ENCODE data around the gene LUC7L3.
"Not testable (repeated sequence)": the region's sequence is repeated elsewhere in the genome, so short reads cannot be mapped to it uniquely, and the experiment has no call there.

The LUC7L3 gene

DNA sequence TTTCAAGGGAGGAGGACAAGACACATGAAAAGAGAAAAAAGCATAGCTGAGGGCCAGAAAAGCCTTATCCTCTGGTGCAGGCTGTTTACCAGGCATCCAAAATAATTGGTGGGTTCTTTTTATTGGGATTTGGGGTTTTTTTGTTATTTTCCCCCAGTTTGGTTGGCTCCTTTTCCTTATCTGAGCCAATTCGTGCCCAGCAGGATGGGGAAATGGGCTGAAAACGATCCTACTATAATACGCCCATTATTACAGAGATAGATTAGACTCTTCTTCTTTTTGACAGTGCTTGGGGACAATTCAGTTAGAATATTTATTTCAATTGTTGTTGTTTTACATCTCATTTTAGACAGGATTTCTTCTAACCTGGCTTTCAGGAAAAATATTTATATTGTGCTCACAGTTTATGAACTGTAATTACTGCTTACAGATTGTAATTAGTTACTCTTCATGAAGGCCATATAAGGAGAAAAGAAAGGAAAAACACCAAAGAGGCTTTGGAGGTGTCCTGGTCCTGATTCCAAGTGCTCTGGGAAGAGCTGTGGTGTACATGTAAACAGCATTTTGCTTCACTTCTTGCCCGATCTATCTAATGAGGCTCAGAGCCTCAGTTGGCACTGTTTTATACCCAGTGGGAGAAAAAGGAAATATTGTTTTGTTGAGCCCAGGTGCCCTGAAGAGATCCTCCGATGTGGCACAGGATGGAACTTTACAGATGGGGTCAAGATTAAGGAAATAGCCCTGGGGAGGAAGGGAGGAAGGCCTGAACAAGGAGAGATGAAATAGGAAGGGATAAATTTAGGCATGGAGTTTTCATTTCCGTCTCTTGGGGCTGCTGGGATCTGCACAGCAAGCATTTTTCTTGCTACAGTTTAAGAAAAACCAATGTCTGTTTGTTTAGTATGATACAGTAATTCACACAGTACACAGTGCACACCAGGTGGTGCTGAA is 11.1 kb upstream of the LUC7L3 start:
- in situ Hi-C loops (cut with MboI; ENCODE audit: low sequenced_read_pairs): no loop called here

GRCh38 chr17:50709053-50709452 is 10.3 kb upstream of the LUC7L3 start:
- in situ Hi-C loops (cut with MboI; ENCODE audit: low sequenced_read_pairs): not testable (repeated sequence)

- in situ Hi-C loops (cut with MboI; ENCODE audit: low sequenced_read_pairs): no loop called here
Measured at GRCh38 chr17:50710025-50710424, 9.4 kb upstream of the LUC7L3 start.

DNA sequence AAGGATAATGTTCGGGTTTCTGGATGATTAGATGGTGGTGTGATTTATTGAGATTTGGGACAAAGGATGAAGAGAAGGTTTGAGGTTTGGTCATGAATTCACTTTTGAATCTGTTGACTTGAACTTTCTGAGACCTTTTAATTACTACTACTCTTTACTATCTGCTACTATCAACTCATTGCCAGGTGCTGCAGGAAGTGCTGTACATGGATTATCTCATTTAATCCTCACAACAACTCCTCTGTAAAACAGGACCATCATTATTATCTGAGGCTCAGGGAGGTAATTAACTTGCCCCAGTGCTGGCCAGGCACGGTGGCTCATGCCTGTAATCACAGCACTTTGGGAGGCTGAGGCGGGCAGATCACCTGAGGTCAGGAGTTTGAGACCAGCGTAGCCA is 8.8 kb upstream of the LUC7L3 start:
- in situ Hi-C loops (cut with MboI; ENCODE audit: low sequenced_read_pairs): no loop called here

DNA sequence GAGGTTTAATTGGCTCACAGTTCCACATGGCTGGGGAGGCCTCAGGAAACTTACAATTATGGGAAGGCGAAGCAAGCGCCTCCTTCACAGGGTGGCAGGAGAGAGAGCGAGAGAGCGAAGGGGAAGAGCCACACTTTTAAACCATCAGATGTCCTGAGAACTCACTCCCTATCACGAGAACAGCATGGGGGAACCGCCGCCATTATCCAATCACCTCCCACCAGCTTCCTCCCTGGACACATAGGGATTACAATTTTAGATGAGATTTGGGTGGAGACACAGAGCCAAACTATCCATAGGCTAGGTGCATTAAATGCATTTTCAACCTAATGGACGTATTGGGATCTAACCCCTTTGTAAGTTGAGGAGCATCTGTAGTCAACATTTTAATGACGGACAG is 6.8 kb upstream of the LUC7L3 start:
- in situ Hi-C loops (cut with MboI; ENCODE audit: low sequenced_read_pairs): no loop called here

- in situ Hi-C loops (cut with MboI; ENCODE audit: low sequenced_read_pairs): no loop called here
Measured at GRCh38 chr17:50715471-50715870, 3.9 kb upstream of the LUC7L3 start.

DNA sequence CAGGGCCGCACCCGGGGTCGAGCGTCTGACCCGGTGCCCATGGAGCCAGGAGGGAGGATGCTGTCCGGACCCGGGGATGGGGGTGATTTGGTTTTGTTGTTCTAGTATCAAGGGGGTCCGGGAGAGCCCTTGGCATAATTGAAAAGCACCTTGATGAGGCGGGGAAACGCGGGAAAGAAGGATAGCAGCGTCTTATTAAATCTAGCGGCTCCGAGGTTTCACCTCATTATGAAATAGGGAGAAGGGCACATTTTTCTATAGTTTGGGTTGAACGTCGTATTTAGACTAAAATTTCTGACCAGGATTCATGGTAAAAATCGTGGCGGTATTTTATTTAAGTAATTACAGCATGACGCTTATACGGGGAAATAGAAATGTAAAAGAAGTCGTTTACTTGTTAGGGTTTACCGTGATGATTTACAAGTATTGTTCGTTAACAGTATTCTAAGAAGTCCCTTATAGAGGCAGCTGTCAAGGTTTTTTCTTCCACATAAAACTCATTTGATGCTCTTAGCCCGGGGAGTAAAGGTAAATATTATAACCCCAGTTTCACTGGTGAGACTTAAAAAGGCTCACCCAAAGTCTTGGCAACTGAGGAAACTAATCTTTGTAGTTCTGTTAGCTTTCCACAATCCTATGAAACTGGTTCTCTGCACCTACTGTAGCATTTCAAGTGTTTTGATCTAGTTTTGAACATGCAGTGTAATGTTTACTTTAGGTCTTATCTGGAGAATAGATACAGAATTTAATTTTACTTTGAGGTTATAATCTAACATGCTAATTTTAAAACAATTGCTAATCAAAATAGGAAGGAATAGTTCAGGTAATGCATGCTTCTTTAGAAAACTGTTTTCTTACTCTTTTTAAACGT is 756 bp downstream of the LUC7L3 start:
- in situ Hi-C loops (cut with MboI; ENCODE audit: low sequenced_read_pairs): no loop called here

DNA sequence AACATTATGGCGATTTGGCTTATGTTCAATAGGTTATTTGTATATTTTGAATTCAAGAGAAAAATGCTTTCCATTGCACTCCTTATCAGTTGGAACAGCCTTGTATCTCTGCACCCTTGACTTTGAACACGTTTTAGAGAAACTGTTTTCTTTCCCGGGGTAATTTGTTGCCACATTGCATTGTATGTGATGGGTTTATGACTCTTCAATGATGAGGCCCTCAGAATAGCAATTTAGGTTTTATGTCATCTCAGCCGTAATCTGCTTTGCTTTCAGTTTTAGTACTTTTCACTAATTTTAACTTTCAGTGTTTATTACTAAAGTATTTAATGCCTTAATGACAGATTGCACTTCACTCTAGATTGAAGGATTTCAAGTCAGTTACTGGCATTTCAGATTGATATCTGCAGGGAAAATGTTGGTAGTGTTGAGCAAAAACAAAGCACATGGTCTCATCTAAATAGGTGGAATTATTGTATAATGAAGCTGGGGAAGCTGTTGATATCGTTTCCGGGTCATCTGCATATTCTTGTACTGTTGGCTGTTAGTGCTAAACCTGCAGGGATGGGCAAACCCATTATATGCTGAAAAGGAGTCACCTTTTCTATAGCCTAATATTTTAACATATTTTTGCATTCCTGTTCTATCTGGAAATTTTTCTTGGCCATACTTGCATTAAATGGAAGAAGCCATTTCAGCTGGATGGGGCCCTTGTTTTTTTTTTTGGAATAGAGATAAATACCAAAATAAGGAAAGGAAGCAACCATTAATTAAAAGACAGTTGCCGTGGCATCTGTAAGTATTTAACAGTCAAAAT is 2.0 kb downstream of the LUC7L3 start:
- in situ Hi-C loops (cut with MboI; ENCODE audit: low sequenced_read_pairs): no loop called here

DNA sequence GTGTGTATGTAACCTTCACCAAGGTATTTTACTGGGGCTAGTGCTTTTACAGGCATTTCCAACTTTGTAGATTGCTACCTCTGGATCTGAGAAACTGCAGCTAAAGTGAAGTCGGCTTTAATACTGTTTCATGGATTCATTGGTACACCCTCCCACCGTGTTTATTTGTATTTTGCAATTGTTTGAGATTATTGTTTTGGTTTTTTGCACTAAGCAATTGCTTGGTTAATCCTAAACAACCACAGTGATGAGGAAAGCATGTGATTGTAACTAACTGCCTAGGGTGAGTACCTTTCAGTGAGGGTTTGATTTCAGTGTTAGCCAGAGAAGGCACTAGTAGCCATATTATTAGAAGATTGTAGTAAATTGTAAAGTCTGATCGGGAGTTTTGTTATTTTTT is 3.3 kb downstream of the LUC7L3 start:
- in situ Hi-C loops (cut with MboI; ENCODE audit: low sequenced_read_pairs): no loop called here

DNA sequence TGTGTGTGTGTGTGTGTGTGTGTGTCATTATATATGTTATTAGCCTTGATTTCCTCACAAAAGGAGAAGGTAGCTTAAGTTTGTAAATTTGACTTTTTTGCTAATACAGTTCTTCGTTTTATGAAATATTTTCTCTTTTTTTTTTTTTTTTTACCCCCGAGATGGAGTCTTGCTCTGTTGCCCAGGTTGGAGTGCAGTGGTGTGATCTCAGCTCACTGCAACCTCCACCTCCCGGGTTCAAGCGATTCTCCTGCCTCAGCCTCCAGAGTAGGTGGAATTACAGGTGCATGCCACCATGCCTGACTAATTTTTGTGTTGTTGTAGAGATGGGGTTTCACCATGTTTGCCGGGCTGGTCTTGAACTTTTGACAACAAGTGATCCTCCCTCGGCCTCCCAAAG is 5.2 kb downstream of the LUC7L3 start:
- in situ Hi-C loops (cut with MboI; ENCODE audit: low sequenced_read_pairs): not testable (repeated sequence)

DNA sequence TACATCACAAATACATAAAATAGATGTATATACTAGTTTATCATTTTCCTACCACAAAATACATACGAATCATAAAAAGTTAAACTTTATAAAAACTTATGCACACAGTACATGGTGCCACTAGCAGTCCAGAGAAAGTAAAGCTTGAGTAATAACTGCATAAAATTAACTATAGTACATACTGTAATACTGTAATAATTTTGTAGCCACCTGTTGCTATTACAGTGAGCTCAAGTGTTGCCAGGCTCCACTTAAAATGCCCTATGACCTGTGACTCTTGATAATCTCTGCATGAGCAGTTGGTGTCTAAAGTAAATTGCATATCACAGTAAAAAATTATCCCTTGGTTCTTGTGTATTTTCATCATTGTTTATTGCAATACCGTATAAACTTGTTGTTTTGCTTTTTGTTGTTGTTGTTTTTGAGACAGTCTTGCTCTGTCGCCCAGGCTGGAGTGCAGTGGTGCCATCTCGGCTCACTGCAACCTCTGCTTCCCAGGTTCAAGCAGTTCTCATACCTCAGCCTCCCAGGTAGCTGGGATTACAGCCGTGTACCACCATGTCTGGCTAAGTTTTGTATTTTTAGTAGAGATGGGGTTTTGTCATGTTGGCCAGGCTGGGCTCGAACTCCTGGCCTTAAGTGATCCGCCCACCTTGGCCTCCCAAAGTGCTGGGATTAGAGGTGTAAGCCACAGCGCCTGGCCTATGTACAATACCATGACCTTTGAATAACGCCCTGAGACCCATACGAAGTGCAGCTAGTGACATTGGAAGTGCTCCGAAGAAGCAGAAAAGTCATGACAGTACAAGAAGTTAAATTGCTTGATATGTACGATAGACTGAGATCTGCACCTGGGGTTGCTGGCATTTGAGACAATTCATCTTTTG is 6.6 kb downstream of the LUC7L3 start:
- in situ Hi-C loops (cut with MboI; ENCODE audit: low sequenced_read_pairs): no loop called here

DNA sequence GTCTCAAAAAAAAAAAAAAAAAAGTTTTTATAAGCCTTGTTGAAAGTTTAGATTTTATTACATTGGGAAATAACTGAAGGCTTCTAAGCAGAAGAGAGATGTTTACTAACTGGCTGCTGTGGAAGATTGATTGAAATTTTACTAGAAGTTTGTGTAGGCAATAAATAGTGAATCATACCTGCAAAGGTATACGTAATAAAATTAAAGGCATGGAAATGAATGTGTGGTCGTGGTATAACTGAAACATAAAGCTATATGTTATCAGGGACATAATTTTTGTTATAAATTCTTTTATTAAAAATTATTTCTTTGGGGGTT is 8.7 kb downstream of the LUC7L3 start:
- in situ Hi-C loops (cut with MboI; ENCODE audit: low sequenced_read_pairs): no loop called here

DNA sequence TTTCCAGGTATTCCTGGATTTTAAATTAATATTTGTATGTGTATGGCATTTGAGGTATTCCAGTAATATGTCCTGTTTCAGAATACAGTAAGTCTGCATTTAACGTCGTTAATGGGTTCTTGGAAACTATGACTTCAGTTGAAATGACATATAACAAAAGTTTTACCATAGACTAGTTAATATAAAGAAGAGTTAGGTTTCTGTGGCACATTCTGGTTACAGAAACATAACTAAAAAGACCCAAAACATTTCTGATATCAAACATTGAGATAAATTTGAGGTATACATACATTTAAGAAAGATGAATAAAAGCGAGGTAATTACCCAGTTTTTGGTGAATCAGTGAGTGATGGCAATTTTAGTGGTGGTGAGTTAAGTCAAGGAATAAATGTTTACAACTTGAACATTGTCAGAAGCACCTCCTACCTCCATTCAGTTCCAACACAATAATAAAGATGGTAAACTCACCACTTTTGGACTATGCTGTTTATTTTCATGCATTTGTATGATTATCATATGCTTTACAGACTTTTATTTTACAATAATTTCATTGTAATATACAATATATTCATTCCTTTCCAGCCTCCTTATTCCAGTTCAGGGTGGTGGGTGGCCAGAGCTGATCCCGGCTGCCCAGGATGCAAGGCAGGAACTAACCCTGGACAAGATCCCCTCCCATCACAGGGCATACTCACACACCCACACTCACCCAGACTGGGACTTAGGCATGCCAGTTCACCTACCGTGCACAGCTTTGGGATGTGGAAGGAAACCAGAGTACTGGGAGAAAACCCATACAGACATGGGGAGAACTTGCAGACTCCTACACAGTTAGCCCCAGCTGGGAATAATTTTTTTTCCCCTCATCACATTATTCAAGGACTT is 9.7 kb downstream of the LUC7L3 start:
- in situ Hi-C loops (cut with MboI; ENCODE audit: low sequenced_read_pairs): no loop called here

DNA sequence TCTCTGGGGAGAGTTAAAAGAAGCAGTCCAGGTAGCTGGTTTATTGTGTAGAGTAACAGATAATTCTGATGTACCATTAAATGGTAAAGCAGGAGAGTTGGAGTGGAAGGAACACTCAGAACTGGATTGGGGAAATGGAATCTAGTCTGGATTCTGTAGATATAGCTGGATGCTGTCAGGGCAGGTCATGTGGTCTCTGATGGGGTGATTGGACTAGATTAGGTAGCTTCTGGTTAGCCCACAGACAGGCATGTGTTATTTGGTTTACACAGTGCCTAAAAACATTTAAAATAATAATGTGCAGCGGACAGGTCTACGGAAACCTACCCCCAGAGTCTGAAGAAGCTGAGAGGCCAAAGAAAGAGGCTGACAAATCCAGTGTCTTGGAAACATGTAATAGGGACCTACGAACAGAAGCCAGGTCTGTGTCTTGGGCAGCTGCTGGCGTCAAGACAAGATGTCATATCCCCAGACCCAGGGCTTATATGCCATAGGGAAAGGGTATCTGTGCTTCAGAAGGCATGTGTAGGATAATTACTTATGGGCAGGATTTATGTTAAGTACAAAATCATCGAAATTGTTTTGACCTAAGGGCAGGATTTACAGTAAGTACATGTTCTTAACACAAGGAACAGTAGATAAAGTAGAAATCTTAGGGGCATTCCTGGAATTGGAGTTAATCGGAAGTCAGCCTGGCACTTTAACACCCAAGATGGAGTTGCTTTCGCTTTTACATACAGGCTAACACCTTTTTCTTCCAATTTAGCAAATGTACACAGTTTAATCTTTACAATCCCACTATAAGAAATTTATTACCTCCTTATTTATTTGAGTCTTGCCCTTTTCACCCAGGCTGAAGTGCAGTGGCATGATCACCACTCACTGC is 12.4 kb downstream of the LUC7L3 start:
- in situ Hi-C loops (cut with MboI; ENCODE audit: low sequenced_read_pairs): no loop called here

- in situ Hi-C loops (cut with MboI; ENCODE audit: low sequenced_read_pairs): no loop called here
Measured at GRCh38 chr17:50735287-50735686, 15.9 kb downstream of the LUC7L3 start.

- in situ Hi-C loops (cut with MboI; ENCODE audit: low sequenced_read_pairs): no loop called here
Measured at GRCh38 chr17:50737118-50737698, 17.8 kb downstream of the LUC7L3 start.

GRCh38 chr17:50739098-50739497 is 19.7 kb downstream of the LUC7L3 start:
- in situ Hi-C loops (cut with MboI; ENCODE audit: low sequenced_read_pairs): no loop called here

- in situ Hi-C loops (cut with MboI; ENCODE audit: low sequenced_read_pairs): no loop called here
Measured at GRCh38 chr17:50745631-50746030, 26.2 kb downstream of the LUC7L3 start.

Data from HL-60/S4 treated with retinoic acid at 250 ng/mL for 4 days and 3 days (cell line).